ENCODE measurements around the gene NPPA.

DNA sequence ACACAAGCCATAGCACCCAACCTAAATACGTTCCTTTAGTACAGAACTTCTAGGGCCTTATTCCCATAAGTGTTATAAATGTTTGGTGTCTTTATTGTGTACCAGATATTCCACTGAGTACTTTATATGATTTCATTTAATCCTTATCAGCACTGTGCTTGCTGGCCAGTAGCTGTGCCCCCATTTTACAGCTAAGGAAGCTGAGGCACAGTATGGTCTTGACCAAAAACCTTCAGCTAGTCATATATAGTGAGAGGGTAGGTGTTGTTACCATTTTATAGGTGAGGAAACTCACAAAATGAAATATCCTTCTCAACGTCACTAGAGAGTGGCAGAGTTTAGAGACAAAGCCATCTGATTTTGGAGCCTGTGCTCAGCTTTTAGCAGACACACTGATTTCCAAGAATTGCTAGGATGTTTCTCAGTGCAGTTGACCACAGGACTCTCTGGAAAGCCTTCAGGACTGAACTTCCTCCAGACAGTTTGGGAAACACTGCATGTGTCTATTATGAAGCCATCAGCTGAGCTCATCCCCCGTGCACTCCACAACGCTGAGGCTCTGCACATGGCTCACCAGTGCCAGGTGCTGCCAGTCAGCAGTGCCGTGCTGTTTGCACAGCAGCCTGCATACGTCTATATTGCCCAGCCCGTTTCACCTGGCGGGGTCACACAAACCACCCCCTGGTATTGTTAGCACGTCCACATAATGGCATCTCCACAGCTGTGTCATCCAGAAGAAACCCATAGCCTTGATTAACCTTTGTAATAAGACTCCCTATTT is 15.4 kb downstream of the NPPA start:
- no peak for TF ChIP-seq CTCF (IDR thresholded peaks at IDR 0.05)
- no peak for TF ChIP-seq POLR2AphosphoS5 (IDR thresholded peaks at IDR 0.05)
- TF ChIP-seq POLR2A (IDR thresholded peaks at IDR 0.05): no peak
